ENCODE measurements around the gene IRF1. TPM values are rescaled to one million over a fixed set of nuclear protein-coding genes. Genes with fewer than 3 reads are reported as not detected.

IRF1 gene
- total RNA-seq, 1 experiment from 2014 or later, result 30.1 TPM

DNA sequence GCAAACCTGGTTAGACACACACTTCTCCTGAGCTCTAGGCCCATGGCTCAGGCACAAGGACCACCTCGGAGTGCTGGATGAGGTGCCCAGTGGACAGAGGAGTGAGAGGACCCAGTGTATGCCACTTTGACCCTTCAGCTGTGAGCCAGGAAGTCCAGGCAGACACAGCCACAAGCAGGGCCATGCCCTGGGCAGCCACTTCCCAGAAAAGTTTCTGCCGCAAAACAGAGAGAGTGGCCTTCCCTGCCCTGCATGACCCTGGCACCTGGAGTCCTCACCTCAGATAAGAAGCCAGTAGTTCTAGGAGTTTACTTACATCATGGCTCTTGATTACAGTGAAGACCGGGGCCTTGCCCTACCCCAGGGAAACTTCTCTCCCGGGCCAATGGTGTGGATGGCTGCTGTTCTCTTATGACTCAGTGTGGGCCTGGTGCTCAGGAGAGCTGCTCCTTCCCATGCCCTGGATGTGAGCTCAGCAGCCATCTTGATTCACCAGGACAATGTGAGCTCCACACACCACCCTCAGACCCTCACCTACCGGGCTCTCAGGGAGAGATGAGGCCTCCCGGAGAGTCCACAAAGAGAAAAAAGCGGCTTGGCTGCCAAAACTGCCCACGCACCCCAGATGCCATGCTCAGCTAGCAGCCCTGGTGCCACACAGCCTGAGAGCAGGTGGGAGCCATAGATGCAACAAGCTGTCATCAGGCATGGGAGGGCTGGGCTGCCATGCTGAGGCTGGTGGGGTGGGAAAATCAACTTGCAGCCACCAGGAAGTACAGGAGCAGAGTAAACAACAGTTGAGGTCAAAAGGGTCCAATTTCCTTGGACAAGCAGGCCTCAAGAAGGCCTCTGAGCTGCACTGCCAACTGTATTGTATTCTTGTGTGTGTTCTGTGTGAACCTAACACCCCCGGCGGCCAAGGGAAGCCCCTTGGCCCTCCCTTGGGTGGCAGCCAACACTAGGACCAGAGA, 11.7 kb upstream of the IRF1 start:
- Histone ChIP-seq H3K9me2 (ENCODE audit: insufficient read depth) (no peaks in the 10 kb centered on the region), H3K36me3 (ENCODE audit: control insufficient read depth in 1 of 2, insufficient read depth in 2 of 2, low read length in 2 of 2) (no peaks in the 10 kb centered on the region), H4K20me1 (ENCODE audit: insufficient read depth) (no peaks in the 10 kb centered on the region), H2AFZ (ENCODE audit: low read depth, low read length, poor library complexity, severe bottlenecking) (no peak overlapping the region), H3K4me2 (ENCODE audit: low read length) (no peak overlapping the region), H3K9me3 (ENCODE audit: control insufficient read depth in 1 of 2, insufficient read depth in 1 of 2, low read depth in 1 of 2, low read length in 2 of 2) (no peaks in the 10 kb centered on the region), H3K4me3 (replicated peaks in 1 of 2; ENCODE audit: low read depth in 1 of 2, low read length in 2 of 2) (no peak overlapping the region), H3K9ac (ENCODE audit: low read length) (no peak overlapping the region), H3K27me3 (ENCODE audit: insufficient read depth, low read length) (no peaks in the 10 kb centered on the region), H3K4me1 (ENCODE audit: control insufficient read depth in 1 of 2, insufficient read depth in 2 of 2, low read length in 2 of 2) (peaks cover 15 to 60% of the 10 kb centered on the region in 2 experiments), H3K79me2 (ENCODE audit: insufficient read depth, low read length) (no peaks in the 10 kb centered on the region), H3K27ac (ENCODE audit: low read depth, low read length) (no peak overlapping the region)
- DNase-seq (ENCODE audit: low read depth, low spot score) (no peak), ATAC-seq (no peak)
- ChIA-PET POLR2A (no interaction called here), RAD21 (ENCODE audit: low non-redundant PET in 1 of 2, low total read pairs in 2 of 2, uncharacterized antibody in 2 of 2, unreplicated experiment in 2 of 2) (interaction anchor here (2.0 to 2.8 kb wide), 2 partner anchors 115 to 116 kb away, joined by 7 to 13 read pairs; no protein-coding TSS in a partner anchor), CTCF (interaction anchor here (1.2 kb wide), 1 partner anchor 116 kb away, joined by 4 read pairs; no protein-coding TSS in a partner anchor)
- TF ChIP-seq EGR1 (IDR thresholded peaks at IDR 0.05; ENCODE audit: low read depth) (no peak), FOSL1 (IDR thresholded peaks at IDR 0.05; ENCODE audit: low read depth) (no peak)
- TF ChIP-seq, protein P1, sequence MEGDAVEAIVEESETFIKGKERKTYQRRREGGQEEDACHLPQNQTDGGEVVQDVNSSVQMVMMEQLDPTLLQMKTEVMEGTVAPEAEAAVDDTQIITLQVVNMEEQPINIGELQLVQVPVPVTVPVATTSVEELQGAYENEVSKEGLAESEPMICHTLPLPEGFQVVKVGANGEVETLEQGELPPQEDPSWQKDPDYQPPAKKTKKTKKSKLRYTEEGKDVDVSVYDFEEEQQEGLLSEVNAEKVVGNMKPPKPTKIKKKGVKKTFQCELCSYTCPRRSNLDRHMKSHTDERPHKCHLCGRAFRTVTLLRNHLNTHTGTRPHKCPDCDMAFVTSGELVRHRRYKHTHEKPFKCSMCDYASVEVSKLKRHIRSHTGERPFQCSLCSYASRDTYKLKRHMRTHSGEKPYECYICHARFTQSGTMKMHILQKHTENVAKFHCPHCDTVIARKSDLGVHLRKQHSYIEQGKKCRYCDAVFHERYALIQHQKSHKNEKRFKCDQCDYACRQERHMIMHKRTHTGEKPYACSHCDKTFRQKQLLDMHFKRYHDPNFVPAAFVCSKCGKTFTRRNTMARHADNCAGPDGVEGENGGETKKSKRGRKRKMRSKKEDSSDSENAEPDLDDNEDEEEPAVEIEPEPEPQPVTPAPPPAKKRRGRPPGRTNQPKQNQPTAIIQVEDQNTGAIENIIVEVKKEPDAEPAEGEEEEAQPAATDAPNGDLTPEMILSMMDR (IDR thresholded peaks at IDR 0.05 in 2 of 3, conservative IDR thresholded peaks at IDR 0.05 in 1 of 3; ENCODE audit: borderline replicate concordance in 1 of 3, insufficient read depth in 1 of 3, low read depth in 2 of 3, low read length in 2 of 3), result no peak
- no TSS peak for BruUV-seq (replicated peaks)
- intact Hi-C loops (cut with micrococcal nuclease), result loop anchor here (1.0 to 5.0 kb wide), 3 partner anchors 83 to 435 kb away; no protein-coding TSS in a partner anchor

DNA sequence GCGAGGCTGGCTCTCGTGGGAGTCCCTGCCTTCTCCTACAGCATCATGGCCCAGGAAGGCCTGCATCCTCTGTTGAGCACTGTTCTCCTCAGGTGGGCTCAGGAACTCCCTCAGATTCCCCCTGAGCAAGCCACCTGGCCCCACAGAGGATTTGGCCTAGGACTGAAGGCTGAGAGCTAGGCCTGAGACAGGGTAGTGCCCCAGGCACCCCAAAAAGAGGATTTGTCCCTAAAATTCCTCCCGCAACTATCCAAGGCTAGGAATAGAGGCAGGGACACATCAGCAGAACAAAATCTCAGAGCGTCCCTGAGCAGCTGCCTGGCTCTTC, 11.0 kb upstream of the IRF1 start:
- Histone ChIP-seq H3K36me3 (ENCODE audit: control insufficient read depth in 1 of 2, insufficient read depth in 2 of 2, low read length in 2 of 2) (no peaks in the 10 kb centered on the region), H3K4me2 (ENCODE audit: low read length) (no peak overlapping the region), H3K27ac (ENCODE audit: low read depth, low read length) (no peak overlapping the region), H3K9me3 (ENCODE audit: control insufficient read depth in 1 of 2, insufficient read depth in 1 of 2, low read depth in 1 of 2, low read length in 2 of 2) (no peaks in the 10 kb centered on the region), H3K9me2 (ENCODE audit: insufficient read depth) (no peaks in the 10 kb centered on the region), H4K20me1 (ENCODE audit: insufficient read depth) (no peaks in the 10 kb centered on the region), H3K4me1 (ENCODE audit: control insufficient read depth in 1 of 2, insufficient read depth in 2 of 2, low read length in 2 of 2) (peaks cover 15 to 65% of the 10 kb centered on the region in 2 experiments), H3K9ac (ENCODE audit: low read length) (no peak overlapping the region), H3K4me3 (replicated peaks in 1 of 2; ENCODE audit: low read depth in 1 of 2, low read length in 2 of 2) (no peak overlapping the region), H2AFZ (ENCODE audit: low read depth, low read length, poor library complexity, severe bottlenecking) (no peak overlapping the region), H3K27me3 (ENCODE audit: insufficient read depth, low read length) (no peaks in the 10 kb centered on the region), H3K79me2 (ENCODE audit: insufficient read depth, low read length) (no peaks in the 10 kb centered on the region)
- RAD21 ChIA-PET (ENCODE audit: low non-redundant PET in 1 of 2, low total read pairs in 2 of 2, uncharacterized antibody in 2 of 2, unreplicated experiment in 2 of 2), result interaction anchor here (1.0 to 2.8 kb wide), 5 partner anchors 75 to 115 kb away, joined by 3 to 13 read pairs (median 8); no protein-coding TSS in a partner anchor
- no TSS peak for BruUV-seq (replicated peaks)
- no peak for DNase-seq (ENCODE audit: low read depth, low spot score)
- CTCF ChIA-PET, result interaction anchor here (1.0 to 2.8 kb wide), 8 partner anchors 32 to 263 kb away, joined by 3 to 37 read pairs (median 5); partner anchors contain the start of gene SLC22A4
- intact Hi-C loops (cut with micrococcal nuclease), result loop anchor here (1.0 to 5.0 kb wide), 3 partner anchors 82 to 434 kb away; no protein-coding TSS in a partner anchor
- POLR2A ChIA-PET, result no interaction called here
- ATAC-seq, result no peak
- TF ChIP-seq, protein P1 (IDR thresholded peaks at IDR 0.05 in 2 of 3, conservative IDR thresholded peaks at IDR 0.05 in 1 of 3; ENCODE audit: borderline replicate concordance in 1 of 3, insufficient read depth in 1 of 3, low read depth in 2 of 3, low read length in 2 of 3), result no peak
- TF ChIP-seq POLR2A (IDR thresholded peaks at IDR 0.05; ENCODE audit: borderline replicate concordance, extremely low read depth, insufficient read depth, insufficient read length) (no peak), FOSL1 (IDR thresholded peaks at IDR 0.05; ENCODE audit: low read depth) (no peak), POLR2AphosphoS5 (IDR thresholded peaks at IDR 0.05; ENCODE audit: low read depth, low read length) (no peak), RAD21 (IDR thresholded peaks at IDR 0.05; ENCODE audit: low read depth) (no peak)
- TF ChIP-seq, protein P2, sequence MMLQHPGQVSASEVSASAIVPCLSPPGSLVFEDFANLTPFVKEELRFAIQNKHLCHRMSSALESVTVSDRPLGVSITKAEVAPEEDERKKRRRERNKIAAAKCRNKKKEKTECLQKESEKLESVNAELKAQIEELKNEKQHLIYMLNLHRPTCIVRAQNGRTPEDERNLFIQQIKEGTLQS (IDR thresholded peaks at IDR 0.05), result no peak
- TF ChIP-seq, protein P3, sequence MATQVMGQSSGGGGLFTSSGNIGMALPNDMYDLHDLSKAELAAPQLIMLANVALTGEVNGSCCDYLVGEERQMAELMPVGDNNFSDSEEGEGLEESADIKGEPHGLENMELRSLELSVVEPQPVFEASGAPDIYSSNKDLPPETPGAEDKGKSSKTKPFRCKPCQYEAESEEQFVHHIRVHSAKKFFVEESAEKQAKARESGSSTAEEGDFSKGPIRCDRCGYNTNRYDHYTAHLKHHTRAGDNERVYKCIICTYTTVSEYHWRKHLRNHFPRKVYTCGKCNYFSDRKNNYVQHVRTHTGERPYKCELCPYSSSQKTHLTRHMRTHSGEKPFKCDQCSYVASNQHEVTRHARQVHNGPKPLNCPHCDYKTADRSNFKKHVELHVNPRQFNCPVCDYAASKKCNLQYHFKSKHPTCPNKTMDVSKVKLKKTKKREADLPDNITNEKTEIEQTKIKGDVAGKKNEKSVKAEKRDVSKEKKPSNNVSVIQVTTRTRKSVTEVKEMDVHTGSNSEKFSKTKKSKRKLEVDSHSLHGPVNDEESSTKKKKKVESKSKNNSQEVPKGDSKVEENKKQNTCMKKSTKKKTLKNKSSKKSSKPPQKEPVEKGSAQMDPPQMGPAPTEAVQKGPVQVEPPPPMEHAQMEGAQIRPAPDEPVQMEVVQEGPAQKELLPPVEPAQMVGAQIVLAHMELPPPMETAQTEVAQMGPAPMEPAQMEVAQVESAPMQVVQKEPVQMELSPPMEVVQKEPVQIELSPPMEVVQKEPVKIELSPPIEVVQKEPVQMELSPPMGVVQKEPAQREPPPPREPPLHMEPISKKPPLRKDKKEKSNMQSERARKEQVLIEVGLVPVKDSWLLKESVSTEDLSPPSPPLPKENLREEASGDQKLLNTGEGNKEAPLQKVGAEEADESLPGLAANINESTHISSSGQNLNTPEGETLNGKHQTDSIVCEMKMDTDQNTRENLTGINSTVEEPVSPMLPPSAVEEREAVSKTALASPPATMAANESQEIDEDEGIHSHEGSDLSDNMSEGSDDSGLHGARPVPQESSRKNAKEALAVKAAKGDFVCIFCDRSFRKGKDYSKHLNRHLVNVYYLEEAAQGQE (IDR thresholded peaks at IDR 0.05; ENCODE audit: low read depth), result no peak

All from HCT116 (cell line).